Sigmoid colon (tissue), 7 donors: ENCODE results near the gene KIF13A. TPM values are rescaled to one million over a fixed set of nuclear protein-coding genes. Genes with fewer than 3 reads are reported as not detected.

Source experiments
- DNase-seq: peaks from one replicate; pipeline ENCODE4 v3.0.0-alpha.2; 2019
- H3K27ac ChIP-seq, 4 donors: fragments of 200-600 bp; sonication (generic); one replicate each; pipeline ENCODE4 v1.5.1; 2016 to 2019; ENCODE audit warnings: mild to moderate bottlenecking in 1 of 4
- H3K27me3 ChIP-seq, 3 donors: fragments of 200-600 bp; sonication (generic); one replicate each; pipeline ENCODE4 v1.5.1; 2019; ENCODE audit warnings: mild to moderate bottlenecking in 1 of 3
- H3K36me3 ChIP-seq, 4 donors: fragments of 200-600 bp; sonication (generic); one replicate each; pipeline ENCODE4 v1.5.1; 2016 to 2019
- H3K4me1 ChIP-seq, 4 donors: fragments of 200-600 bp; sonication (generic); one replicate each; pipeline ENCODE4 v1.5.1; 2017 to 2019
- H3K4me3 ChIP-seq, 4 donors: fragments of 200-600 bp; sonication (generic); one replicate each; pipeline ENCODE4 v1.5.1; 2017 to 2019; ENCODE audit warnings: mild to moderate bottlenecking in 2 of 4, moderate library complexity in 1 of 4
- H3K9me3 ChIP-seq, 4 donors: fragments of 200-600 bp in 3 of 4; sonication (generic) in 3 of 4; one replicate each; pipeline versions ENCODE4 v1.5.1 to v1.6.1; 2013 to 2019
- CTCF ChIP-seq, 4 experiments: fragments of 450-650 bp in 3 of 4; fragments of 200-600 bp in 1 of 4; IDR thresholded peaks; one replicate each; pipeline ENCODE4 v1.5.1; 2016 to 2019; ENCODE audit warnings: antibody characterized with exemption in 4 of 4, mild to moderate bottlenecking in 3 of 4, moderate library complexity in 2 of 4
- EP300 ChIP-seq, 4 donors: sonication (generic); formaldehyde crosslinking; IDR thresholded peaks; one replicate each; pipeline ENCODE4 v1.6.1; 2017; ENCODE audit warnings: antibody characterized with exemption in 4 of 4
- POLR2A ChIP-seq, 2 donors: fragments of 450-650 bp; IDR thresholded peaks; one replicate each; pipeline ENCODE4 v1.6.1; 2016; ENCODE audit warnings: antibody characterized with exemption in 2 of 2, mild to moderate bottlenecking in 2 of 2, moderate library complexity in 2 of 2
- POLR2AphosphoS5 ChIP-seq, 4 donors: sonication (generic); formaldehyde crosslinking; IDR thresholded peaks; one replicate each; pipeline ENCODE4 v1.6.1; 2017; ENCODE audit warnings: antibody characterized with exemption in 4 of 4
- WGBS, 2 donors: extraction: QIAGEN DNeasy Blood & Tissue Kit; methylation state at CpG; one replicate each; pipeline ENCODE4 v1.1.7; 2013; 5-methylcytosine and 5-hydroxymethylcytosine counted together
- intact Hi-C: fragments of 100-400 bp; cut with DNase I; formaldehyde crosslinking; loops from one replicate; pipeline ENCODE4 v1.15.1; 2023
- polyA plus RNA-seq, 3 donors: library from polyadenylated mRNA; stranded (reverse); fragments of 200-250 nt; gene quantifications; one replicate each; pipeline ENCODE4 v1.2.3, GENCODE V29; 2013
- total RNA-seq, 4 donors: library from RNA; depleted of rRNA; stranded (reverse); fragments of >200 nt; gene quantifications; one replicate each; pipeline ENCODE4 v1.1.0, GENCODE V29; 2016
- donor health status: healthy with polysubstance abuse.
- donor health status: Bipolar disorder and iron deficiency.
- donor health status: healthy.

KIF13A gene
- total and polyA plus RNA-seq, 7 donors = 18.5 to 73.8 (median 55.3) TPM

- H3K27ac ChIP-seq = peak overlapping the region; percentile 41 to 74 (median 64)
- H3K36me3 ChIP-seq = no peaks in the 10 kb centered on the region
- H3K4me3 ChIP-seq = peak overlapping the region; percentile 3 to 8 (median 4)
- H3K9me3 ChIP-seq = no peaks in the 10 kb centered on the region
- peaks cover 0 to 59% (median 53%) of the 10 kb centered on the region in 4 donors for H3K4me1 ChIP-seq
- DNase-seq = no peak
- 67 to 68% methylated on average over 7 of the region's 7 CpGs for WGBS, 2 donors
- TF ChIP-seq EP300 (IDR thresholded peaks at IDR 0.05) (no peak), CTCF (IDR thresholded peaks at IDR 0.05) (no peak), POLR2A (IDR thresholded peaks at IDR 0.05) (no peak), POLR2AphosphoS5 (IDR thresholded peaks at IDR 0.05) (no peak)
- intact Hi-C loops = no loop called here
- H3K27me3 ChIP-seq = no peaks in the 10 kb centered on the region
Observed at GRCh38 chr6:17972074-17972952, 15.1 kb downstream of the KIF13A start.

DNA sequence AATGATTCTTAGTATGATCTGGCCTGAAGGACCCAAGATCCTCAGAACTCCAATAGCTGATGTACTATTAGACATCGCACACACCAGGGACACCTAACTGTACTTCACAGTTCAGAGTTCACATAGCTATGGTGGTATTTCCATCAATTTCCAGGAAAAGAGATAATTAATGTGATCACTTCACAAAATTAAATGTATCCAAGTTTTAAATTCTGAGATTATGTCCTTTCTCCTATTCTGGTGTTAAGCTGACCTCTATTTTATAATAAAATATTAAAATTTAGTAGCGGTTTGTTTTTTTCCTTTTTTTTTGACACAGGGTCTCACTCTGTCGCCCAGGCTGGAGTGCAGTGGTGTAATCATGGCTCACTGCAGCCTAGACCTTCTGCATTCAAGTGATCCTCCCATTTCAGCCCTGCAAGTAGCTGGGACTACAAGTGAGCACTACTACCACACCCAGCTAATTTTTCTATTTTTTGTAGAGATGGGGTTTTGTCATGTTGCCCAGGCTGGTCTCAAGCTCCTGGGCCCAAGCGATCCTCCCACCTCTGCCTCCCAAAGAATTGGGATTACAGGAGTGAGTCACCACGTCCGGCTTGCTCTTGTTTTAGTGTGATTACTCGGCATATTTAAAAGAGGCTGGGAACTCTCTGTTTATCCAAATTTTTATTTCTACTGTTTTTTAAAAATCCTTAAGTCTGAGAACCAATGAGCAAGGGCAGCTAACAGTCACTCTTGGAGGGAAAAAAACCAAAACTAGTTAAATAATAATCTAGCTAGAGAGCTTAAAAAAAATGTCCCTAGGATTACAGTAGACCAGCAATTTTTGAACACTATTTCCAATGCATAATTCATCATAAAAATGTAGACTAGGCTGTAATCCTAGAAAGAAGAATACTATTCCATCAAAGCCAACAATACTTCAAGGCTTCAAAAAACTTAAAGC is 16.0 kb downstream of the KIF13A start:
- Histone ChIP-seq H3K36me3 (no peaks in the 10 kb centered on the region), H3K4me3 (no peak overlapping the region), H3K27ac (peak overlapping the region in 3 of 4 donors; percentile 41 to 74 (median 72)), H3K9me3 (no peaks in the 10 kb centered on the region), H3K4me1 (peaks cover 0 to 68% (median 59%) of the 10 kb centered on the region in 4 donors), H3K27me3 (no peaks in the 10 kb centered on the region)
- WGBS, 2 donors = 78 to 89% methylated on average over 7 of the region's 7 CpGs
- no peak for DNase-seq
- TF ChIP-seq CTCF (IDR thresholded peaks at IDR 0.05) (no peak), POLR2AphosphoS5 (IDR thresholded peaks at IDR 0.05) (no peak), EP300 (IDR thresholded peaks at IDR 0.05) (no peak), POLR2A (IDR thresholded peaks at IDR 0.05) (no peak)
- intact Hi-C loops = no loop called here

- no peaks in the 10 kb centered on the region for H3K27me3 ChIP-seq
- peaks cover 0 to 84% (median 69%) of the 10 kb centered on the region in 4 donors for H3K4me1 ChIP-seq
- 81 to 86% methylated on average over 2 of the region's 2 CpGs for WGBS, 2 donors
- TF ChIP-seq CTCF (IDR thresholded peaks at IDR 0.05) = no peak
- no peak for TF ChIP-seq POLR2AphosphoS5 (IDR thresholded peaks at IDR 0.05)
- TF ChIP-seq POLR2A (IDR thresholded peaks at IDR 0.05) = no peak
- no peak for TF ChIP-seq EP300 (IDR thresholded peaks at IDR 0.05)
- DNase-seq = no peak
- peak overlapping the region in 3 of 4 donors; percentile 14 to 88 (median 81) for H3K27ac ChIP-seq
- H3K9me3 ChIP-seq = no peaks in the 10 kb centered on the region
- no peaks in the 10 kb centered on the region for H3K36me3 ChIP-seq
- intact Hi-C loops = no loop called here
- no peak overlapping the region for H3K4me3 ChIP-seq
Observed at GRCh38 chr6:17968876-17969275, 18.6 kb downstream of the KIF13A start.

DNA sequence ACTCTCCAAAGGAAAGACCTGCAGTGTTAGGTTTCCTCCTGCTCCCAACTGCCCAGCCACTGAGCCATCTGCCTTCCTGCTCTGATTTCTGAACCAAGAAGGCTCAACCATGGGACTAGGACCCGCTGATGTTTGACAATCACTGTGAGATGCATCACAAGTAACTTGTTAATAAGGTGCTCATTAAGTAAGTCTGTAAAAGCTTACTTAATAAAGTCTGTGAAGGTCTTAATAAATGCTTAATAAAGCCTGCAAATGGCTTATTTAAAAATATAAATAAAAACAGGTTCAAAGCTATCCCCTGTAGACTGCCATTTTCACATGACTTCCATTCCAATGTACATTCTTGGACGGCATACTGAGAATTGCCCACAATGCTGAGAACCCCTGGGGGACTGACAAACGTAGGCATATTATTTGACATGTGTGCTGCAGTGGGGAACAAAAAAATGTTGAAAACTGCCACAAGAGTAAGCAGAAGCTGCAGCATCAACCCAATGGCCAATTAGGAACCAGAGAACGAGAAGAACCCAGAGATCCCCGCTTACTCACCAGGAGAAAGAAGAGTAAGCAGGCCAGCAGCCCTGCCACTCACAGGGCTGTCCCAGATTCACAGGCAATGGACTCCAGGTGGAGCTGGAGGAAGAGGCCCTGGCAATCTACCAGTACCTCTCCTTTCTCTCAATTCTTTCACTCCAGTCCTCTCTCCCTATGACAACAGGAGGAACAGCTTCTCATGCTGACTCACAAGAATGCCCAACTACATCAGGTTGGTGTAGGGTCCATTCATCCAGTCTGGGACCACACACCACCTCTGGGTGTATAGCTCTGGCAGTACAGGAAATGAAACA is 19.5 kb downstream of the KIF13A start:
- peak overlapping the region; percentile 14 to 88 (median 48) for H3K27ac ChIP-seq
- intact Hi-C loops = no loop called here
- H3K9me3 ChIP-seq = no peaks in the 10 kb centered on the region
- H3K4me1 ChIP-seq = peaks cover 0 to 82% (median 65%) of the 10 kb centered on the region in 4 donors
- no peak for DNase-seq
- WGBS, 2 donors = 88 to 94% methylated on average over 5 of the region's 5 CpGs
- H3K4me3 ChIP-seq = no peak overlapping the region
- no peaks in the 10 kb centered on the region for H3K27me3 ChIP-seq
- no peaks in the 10 kb centered on the region for H3K36me3 ChIP-seq
- TF ChIP-seq EP300 (IDR thresholded peaks at IDR 0.05) (no peak), CTCF (IDR thresholded peaks at IDR 0.05) (no peak), POLR2A (IDR thresholded peaks at IDR 0.05) (no peak), POLR2AphosphoS5 (IDR thresholded peaks at IDR 0.05) (no peak)
